Non-pigmented ciliary epithelial cell (primary cell): ENCODE measurements around the gene SLC35F1.
"Not testable (repeated sequence)": the region's sequence is repeated elsewhere in the genome, so short reads cannot be mapped to it uniquely, and the experiment has no call there.

Source experiments
- DNase-seq: peaks from one replicate; pipeline ENCODE4 v3.0.0-alpha.2; 2010; ENCODE audit warnings: low read depth

Gene SLC35F1

GRCh38 chr6:117906958-117907600, at the start of gene SLC35F1:
Gene SLC35F1 (plus strand): TSS chr6:117907264.
- DNase-seq: no peak

DNA sequence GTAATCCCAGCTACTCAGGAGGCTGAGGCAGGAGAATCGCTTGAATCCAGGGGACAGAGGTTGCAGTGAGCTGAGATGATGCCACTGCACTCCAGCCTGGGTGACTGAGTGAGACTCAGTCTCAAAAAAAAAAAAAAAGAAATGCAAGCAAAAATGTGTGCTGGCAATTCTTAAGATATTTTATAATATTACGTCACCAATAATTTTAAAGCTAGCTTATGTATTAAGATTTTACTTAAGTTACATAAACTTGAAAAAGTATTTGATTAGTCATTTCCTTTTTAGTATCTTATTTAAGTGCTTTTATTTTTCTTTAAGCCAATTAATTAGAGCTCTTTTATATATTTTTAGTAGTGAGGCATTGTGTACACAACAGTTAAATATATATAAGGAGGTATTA, 48.5 kb upstream of the SLC35F1 start:
- not testable (repeated sequence) for DNase-seq

- no peak for DNase-seq
Measured at GRCh38 chr6:117861545-117861944, 45.5 kb upstream of the SLC35F1 start.

DNA sequence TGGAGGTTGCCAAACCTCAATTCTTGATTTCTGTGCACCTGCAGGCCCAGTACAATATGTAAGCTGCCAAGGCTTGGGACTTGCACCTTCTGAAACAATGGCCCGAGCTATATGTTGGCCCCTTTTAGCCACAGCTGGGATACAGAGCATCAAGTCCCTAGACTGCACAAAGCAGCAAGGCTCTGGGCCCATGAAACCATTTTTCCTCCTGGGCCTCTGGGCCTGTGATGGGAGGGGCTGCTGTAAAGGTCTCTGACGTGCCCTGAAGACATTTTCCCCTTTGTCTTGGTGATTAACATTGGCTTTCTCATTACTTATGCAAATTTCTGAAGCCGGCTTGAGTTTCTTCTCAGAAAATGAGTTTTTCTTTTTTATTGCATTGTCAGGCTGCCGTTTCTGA, 40.5 kb upstream of the SLC35F1 start:
- no peak for DNase-seq

DNA sequence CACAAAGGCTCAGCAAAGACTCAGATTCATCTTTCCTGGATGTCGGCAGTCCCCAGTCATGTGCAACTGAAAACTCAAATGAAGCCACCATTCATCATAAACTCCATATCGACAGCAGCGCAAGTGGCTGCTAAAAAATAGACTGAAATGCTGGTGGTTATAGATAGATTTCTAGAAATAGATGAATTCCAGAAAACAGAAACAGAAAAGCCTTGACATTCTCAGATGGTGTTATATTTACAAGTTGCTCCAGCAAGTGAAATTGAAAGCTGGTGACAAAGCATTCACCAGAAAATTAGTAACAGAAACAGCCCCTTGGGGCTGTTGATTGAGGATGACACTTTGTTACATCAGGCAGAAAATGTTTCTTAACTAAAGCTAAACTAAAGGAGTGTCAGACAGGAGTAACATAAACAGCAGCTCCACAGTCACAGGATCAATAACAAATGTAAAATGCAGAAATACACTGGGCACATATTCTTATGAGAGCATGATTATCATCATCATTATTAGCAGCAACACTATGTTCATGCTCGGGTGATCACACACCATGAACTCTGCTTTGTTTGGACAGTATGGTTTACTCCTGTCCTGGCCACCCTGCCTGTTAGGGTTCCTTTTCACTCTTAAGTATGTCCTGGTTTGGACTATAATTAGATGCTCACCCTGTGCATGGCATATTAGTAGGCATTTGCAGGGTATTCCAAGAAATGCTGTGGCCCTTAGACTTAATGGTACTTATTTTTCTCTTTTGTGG, 36.4 kb upstream of the SLC35F1 start:
- DNase-seq: no peak

DNA sequence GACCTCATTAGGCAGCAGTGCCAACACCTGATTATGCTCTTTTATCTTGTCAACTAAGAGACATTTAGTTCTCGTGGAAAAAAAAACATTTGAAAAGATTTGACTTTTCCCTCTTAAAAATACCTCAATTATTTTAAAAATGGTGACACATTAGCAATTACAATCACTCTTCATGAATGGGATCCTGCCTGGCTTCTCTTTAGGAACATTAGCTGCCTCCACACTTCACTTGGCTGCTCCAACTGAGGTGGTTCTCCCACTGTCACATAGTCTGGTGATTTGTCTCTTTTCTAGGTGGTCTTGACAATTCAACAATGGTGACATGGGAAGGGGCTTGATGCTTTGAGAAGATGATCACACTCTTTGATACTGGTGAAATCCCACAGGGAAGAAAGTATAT, 26.2 kb upstream of the SLC35F1 start:
- DNase-seq: no peak

GRCh38 chr6:117890172-117890571, 16.9 kb upstream of the SLC35F1 start:
- no peak for DNase-seq

DNA sequence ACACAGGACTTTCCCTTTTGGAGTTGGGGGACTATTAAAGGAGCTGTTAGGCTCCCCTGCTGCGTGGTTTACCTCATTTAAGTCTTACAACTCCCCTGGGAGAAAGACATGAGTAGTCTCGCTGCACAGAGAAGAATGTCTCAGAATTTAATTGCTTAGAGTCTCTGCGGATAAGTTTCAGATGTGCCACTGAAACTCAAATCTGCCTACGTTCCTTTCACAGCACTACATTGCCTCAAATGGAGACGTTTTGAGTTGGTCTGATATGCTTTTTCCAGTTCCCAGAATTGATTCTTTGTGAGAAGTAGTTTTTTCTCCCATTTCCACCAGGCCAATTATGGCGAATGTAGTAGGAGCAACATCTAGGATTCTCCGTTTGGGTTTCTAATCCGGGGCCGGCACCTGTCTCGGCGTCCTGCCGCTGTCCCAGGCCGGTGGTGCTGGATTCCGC, 532 bp upstream of the SLC35F1 start:
- no peak for DNase-seq

DNA sequence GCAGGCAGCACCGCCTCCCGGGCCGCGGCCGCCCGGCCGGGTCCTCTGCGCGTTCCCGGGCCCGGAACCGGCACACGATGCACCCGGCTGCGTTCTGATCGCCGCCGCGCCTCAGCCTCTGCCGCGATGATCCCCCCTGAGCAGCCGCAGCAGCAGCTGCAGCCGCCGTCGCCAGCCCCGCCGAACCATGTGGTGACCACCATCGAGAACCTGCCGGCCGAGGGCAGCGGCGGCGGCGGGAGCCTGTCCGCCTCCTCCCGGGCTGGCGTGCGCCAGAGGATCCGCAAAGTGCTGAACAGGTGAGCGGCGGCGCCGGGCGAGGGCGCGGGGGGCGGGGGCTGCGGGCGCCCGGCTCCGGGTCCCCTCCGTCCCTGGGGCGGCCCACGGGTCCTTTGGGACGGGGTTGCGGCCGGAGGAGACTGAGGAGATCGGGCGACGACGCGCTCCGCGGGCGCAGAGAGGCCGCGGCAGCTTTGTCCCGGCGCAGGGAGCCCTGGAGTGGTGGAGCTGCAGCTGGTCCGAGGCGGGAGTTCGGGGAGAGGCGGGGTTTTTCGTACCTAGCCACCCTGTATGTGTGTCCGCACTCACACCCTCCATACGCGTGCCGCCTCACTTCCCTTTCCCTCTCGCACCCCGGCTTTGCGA, 659 bp downstream of the SLC35F1 start:
- no peak for DNase-seq

DNA sequence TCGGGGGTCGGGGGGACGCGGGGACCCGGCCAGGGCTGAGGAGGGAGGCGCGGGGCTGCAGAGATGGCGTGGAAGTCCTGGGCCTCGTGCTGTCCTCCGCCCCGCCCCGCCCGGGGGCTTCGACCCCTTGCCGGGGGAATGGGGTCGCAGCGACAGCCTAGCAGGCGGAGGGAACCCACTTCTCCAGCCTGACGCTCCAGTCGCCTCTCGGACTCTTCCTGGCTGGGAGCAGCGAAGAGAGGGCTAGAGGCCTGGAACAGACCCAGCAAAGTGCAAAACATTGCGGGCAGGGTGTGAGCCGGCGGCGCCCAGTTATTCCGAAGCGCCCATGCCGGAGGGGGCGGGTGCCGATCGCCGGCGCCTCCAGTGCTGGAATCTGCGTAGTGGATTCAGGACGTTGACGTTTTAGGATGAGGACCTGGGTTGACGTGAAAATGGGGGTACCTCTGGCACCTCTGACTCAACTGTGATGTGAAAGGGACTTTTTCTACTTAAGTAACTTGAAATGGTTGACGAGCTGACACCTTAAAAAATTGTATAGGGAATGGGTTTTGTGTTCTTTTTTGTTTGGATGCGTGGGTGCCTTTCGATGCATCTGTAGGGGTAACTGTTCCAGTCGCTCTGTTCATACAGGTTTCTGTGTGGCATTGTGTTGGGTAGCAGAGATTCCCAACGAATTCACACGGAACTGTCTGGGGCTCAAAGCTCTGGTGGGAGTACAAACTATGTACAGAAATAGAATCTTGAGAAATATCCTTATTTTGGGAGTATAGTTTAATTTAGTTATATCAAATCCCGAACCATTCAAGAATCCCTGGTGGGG, 1.4 kb downstream of the SLC35F1 start:
- DNase-seq: no peak

DNA sequence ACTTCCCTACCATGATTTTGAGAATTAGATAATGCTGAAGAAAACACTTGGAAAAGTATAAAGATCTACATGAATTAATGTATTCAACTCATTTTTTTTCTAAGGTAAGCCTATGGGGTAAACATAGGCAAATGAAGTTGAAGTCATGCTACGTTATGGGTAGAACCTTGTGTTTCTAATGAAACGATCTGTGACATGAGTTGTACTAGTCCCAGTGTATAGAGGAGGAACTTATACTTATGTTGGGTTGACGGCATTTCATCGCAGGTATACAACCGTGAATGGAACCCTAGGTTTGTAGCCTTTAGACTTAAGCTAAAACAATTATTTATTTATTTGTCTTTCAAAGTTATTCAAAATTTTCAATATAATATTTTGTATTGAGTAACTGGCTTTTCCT, 2.6 kb downstream of the SLC35F1 start:
- DNase-seq: no peak

DNA sequence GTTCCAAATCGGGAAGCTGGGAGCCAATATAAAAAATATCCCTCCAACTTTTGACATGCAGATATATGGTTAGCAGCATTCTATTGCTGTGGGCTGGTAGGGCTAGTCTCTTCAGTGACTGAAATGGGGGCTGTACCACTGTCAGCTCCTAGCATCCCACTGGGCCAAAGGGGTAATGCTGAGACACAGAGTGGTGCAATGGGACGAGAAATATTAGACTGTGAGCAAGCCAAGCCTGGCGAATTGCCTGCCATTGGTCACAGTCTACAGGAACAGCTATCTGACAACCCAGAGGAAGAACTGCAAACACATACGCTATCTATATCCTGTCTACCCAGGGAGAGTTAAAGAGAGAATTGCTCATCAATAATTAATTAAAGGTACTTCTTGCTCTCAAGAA, 3.5 kb downstream of the SLC35F1 start:
- no peak for DNase-seq

DNA sequence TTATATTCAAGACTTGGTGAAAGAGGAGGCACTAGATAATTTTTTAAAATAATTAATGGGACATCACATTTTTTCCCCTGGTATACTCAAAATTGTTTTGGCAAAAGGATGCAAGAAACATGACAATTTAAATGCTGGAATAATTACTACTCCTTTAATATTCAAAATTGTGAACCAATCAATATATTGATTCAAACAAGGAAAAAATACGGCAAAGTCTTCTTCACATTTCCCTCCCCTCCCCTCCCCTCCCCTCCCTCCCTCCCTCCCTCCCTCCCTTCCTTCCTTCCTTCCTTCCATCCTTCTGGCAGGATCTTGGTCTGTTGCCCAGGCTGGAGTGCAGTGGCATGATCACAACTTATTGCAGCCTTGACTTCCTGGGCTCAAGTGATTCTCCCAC, 4.1 kb downstream of the SLC35F1 start:
- no peak for DNase-seq

- DNase-seq: no peak
Measured at GRCh38 chr6:117911660-117912059, 4.6 kb downstream of the SLC35F1 start.

DNA sequence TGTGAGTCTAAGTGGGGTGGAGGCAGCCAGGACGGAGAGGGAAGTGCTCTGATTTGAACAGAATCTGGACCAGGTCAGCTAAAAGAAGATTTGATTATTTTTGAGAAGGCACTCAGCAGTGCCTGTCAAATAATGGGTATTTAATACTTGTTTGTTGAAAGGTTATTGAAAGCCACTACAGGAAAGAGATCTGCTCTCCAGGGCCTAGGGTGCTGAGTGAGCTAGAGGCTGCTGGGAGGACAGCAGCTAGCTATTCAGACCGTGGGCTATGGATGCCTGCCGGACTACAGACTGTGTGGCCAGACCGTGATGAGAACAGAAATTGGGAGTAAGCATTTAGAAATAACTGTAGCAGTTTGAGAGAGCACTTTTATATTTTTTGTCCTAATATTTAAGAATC, 8.8 kb downstream of the SLC35F1 start:
- no peak for DNase-seq

DNA sequence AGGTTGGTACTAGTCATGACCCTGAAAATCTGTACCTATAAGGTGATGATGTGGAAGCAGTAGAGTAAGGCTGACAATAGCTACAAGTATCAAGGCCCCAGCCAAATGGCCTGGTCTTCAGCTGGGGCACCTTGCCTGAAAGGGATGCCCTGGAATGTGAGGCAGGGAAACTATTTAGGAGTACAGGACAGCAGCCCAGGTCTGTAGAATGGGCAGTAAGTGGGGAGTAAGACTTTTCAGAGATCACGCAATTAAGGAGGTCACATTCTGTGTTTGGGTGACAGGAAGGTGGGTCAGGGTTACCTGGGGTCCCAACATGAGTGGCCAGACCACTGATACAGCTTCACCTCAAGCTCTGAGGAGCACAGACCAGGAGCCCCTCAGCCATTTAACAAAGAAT, 9.4 kb downstream of the SLC35F1 start:
- DNase-seq: no peak

DNA sequence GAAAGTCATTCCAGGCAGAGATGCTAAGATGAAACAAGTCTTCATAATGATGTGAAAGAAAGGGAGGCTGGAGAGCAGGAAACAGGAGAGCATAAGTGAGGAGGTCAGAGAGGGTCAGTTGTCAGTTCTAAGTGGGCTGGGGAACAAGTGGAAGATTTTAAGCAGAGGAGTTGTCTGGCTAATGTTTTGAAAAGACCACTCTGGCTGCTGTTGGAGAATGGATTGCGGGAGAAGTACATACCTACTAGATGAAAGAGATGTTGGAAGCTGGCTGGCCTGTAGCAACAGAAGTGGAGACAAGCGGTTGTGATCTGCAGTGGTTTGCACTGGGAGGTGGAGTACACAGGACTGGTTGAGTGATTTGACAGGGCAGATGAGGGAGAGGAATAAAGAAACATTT, 10.1 kb downstream of the SLC35F1 start:
- no peak for DNase-seq

DNA sequence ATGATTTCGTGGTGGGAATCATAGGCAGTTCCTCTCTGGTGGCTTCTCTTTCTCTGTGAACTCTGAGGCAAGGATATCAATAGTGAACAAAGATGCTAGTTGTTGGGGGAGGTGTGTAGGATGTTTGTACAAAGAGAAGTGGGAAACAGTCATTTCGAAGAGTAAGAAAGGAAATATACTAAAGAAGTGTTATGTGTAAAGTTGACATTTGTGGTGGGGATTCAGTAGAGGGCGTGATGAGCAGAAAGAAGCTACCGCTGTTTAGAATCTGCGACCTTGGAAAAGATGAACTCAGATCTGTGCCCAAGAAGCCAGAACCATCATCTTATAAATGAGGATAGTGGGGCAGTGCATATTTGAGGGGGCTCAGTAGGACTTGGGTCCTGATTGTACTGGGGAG, 11.4 kb downstream of the SLC35F1 start:
- DNase-seq: no peak

DNA sequence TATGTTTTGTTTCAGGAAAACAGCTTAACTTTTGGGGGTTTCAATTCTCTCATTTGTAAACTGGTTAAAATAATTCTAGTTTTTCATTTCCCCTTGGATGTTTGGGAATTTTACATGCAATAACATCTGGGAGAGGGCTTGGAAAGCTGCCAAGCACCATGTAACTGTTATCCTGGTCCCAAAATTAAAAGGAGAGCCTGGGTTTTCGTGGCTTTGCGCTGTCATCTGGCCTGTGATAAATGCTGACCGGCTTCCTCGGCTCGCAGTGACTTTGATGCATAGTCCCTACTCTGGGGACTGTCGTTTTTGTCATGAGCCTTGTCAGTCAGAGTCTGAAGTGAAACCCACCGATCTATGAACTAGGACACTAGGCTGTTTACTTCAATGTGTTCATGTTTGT, 12.2 kb downstream of the SLC35F1 start:
- DNase-seq: no peak

- DNase-seq: no peak
Measured at GRCh38 chr6:117919775-117920729, 13.0 kb downstream of the SLC35F1 start.

DNA sequence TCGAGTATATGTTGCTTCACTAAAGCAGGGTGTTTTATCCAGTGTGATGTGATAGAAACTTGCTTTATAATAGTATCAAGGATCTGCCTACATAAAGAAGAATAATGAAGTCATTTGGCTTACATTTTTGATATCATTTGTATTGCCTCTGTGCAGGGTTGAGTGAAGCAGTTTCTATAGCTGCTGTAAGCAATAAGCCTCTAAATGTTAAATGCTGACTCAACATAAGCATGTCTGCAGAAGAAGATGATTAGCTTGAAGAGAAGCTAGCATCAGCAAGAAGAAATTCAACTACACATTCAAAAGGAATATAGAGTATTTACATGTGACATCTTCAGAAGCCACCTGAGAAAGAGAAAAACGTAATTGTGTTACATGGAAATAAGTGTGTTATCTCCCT, 17.6 kb downstream of the SLC35F1 start:
- no peak for DNase-seq
